CD4-positive, alpha-beta T cell (primary cell): ENCODE measurements around the gene METTL24. TPM values are rescaled to one million over a fixed set of nuclear protein-coding genes. Genes with fewer than 3 reads are reported as not detected.

Experiments used
- ATAC-seq: fragments of 200-7000 bp; cut with Tn5 transposase; one replicate; pipeline ENCODE4 v1.10.0; 2022; ENCODE audit warnings: mild to moderate bottlenecking; ENCODE audit not compliant: poor library complexity
- CTCF ChIA-PET: fragments of 350-600 bp; sonication (Branson Sonifier 250); formaldehyde crosslinking; loops from one replicate; lab custom pipeline; 2021; ENCODE audit warnings: antibody characterized with exemption, inconsistent platforms; lab: Charles Lee
- POLR2A ChIA-PET: fragments of 350-600 bp; sonication (Branson Sonifier 250); formaldehyde crosslinking; loops from one replicate; lab custom pipeline; 2021; ENCODE audit warnings: antibody characterized with exemption, inconsistent platforms; lab: Charles Lee
- DNase-seq, 14 experiments: peaks; one replicate each; pipeline ENCODE4 v3.0.0-alpha.2; 2013 to 2020; ENCODE audit warnings: mixed read lengths in 2 of 14
- H3K27ac ChIP-seq, 2 donors: one replicate each; pipeline versions ENCODE4 v1.5.1 to v1.7.0; 2013; ENCODE audit warnings: low read length in 2 of 2, low read depth in 1 of 2, mild to moderate bottlenecking in 1 of 2
- H3K27me3 ChIP-seq, 2 experiments: 1 replicate in 1 of 2; 2 replicates in 1 of 2; pipeline versions ENCODE4 v1.6.1 to v1.7.0; 2013; ENCODE audit warnings: low read length in 2 of 2, control low read depth in 1 of 2, mild to moderate bottlenecking in 1 of 2, moderate library complexity in 1 of 2; ENCODE audit not compliant: insufficient read depth in 2 of 2, control insufficient read depth in 1 of 2
- H3K36me3 ChIP-seq: one replicate; pipeline ENCODE4 v1.6.1; 2013; ENCODE audit warnings: low read length, control low read depth; ENCODE audit not compliant: insufficient read depth
- H3K4me1 ChIP-seq: one replicate; pipeline ENCODE4 v1.6.1; 2013; ENCODE audit warnings: low read length, control low read depth; ENCODE audit not compliant: insufficient read depth
- H3K4me3 ChIP-seq: one replicate; pipeline ENCODE4 v1.5.1; 2013; ENCODE audit warnings: mild to moderate bottlenecking, low read length, moderate library complexity
- H3K9me3 ChIP-seq, 2 experiments: 1 replicate in 1 of 2; 2 replicates in 1 of 2; pipeline versions ENCODE4 v1.6.1 to v1.7.0; 2013; ENCODE audit warnings: low read length in 2 of 2, mild to moderate bottlenecking in 2 of 2, control low read depth in 1 of 2, moderate library complexity in 1 of 2; ENCODE audit not compliant: control insufficient read depth in 1 of 2, insufficient read depth in 1 of 2
- H3K27ac Mint-ChIP-seq: one replicate; pipeline ENCODE4 v1.8.0; 2020; ENCODE audit warnings: mixed read lengths
- H3K27me3 Mint-ChIP-seq: one replicate; pipeline ENCODE4 v1.8.0; 2021; ENCODE audit warnings: mixed read lengths
- H3K36me3 Mint-ChIP-seq: one replicate; pipeline ENCODE4 v1.8.0; 2021; ENCODE audit warnings: low read depth, mixed read lengths
- H3K4me1 Mint-ChIP-seq: one replicate; pipeline ENCODE4 v1.8.0; 2021; ENCODE audit warnings: low read depth, mixed read lengths
- H3K4me3 Mint-ChIP-seq: one replicate; pipeline ENCODE4 v1.8.0; 2020; ENCODE audit warnings: mild to moderate bottlenecking, mixed read lengths
- H3K9me3 Mint-ChIP-seq: one replicate; pipeline ENCODE4 v1.8.0; 2020; ENCODE audit warnings: mixed read lengths
- CTCF ChIP-seq: fragments of 200-600 bp; IDR thresholded peaks from one replicate; pipeline ENCODE4 v1.8.0; 2022; ENCODE audit warnings: antibody characterized with exemption, mild to moderate bottlenecking
- intact Hi-C, 2 experiments: fragments of 100-400 bp; cut with DNase I in 1 of 2; cut with micrococcal nuclease in 1 of 2; formaldehyde crosslinking; loops; one replicate each; pipeline versions ENCODE4 v1.15.1 to v1.9.0; 2023 to 2025; cut with DNase I, micrococcal nuclease
- total RNA-seq, 174 experiments: library from RNA in 2 of 174; stranded (reverse) in 2 of 174; gene quantifications; one replicate each; pipeline ENCODE4 v1.2.3 and lab custom pipeline; 2021 to 2026

The METTL24 gene
- total RNA-seq, 2 experiments from 2014 or later: not detected

- Mint-ChIP-seq H3K9me3 (no peaks in the 10 kb centered on the region), H3K36me3 (no peaks in the 10 kb centered on the region), H3K27me3 (peaks cover 4% of the 10 kb centered on the region), H3K4me3 (no peak overlapping the region), H3K27ac (no peak overlapping the region), H3K4me1 (no peaks in the 10 kb centered on the region)
- H3K27ac ChIP-seq: no peak overlapping the region
- no peak overlapping the region for H3K4me3 ChIP-seq
- no peaks in the 10 kb centered on the region for H3K9me3 ChIP-seq
- DNase-seq (no peak), ATAC-seq (no peak)
- no peak for TF ChIP-seq CTCF
- no peaks in the 10 kb centered on the region for H3K36me3 ChIP-seq
- no peaks in the 10 kb centered on the region for H3K4me1 ChIP-seq
- POLR2A ChIA-PET: interaction anchor here (0.6 kb wide), 1 partner anchor 18 kb away, joined by 3 read pairs; no protein-coding TSS in a partner anchor
- intact Hi-C loops: no loop called here
- peaks cover 0 to 5% of the 10 kb centered on the region in 2 experiments for H3K27me3 ChIP-seq
- CTCF ChIA-PET: interaction anchor here (0.6 kb wide), 1 partner anchor 753 kb away, joined by 3 read pairs; no protein-coding TSS in a partner anchor
Observed at GRCh38 chr6:110329714-110330436, 28.3 kb downstream of the METTL24 start.

- no peaks in the 10 kb centered on the region for H3K9me3 Mint-ChIP-seq
- H3K4me1 ChIP-seq: no peaks in the 10 kb centered on the region
- H3K36me3 ChIP-seq: no peaks in the 10 kb centered on the region
- ATAC-seq (no peak), DNase-seq (no peak)
- H3K36me3 Mint-ChIP-seq: no peaks in the 10 kb centered on the region
- H3K9me3 ChIP-seq: no peaks in the 10 kb centered on the region
- peaks cover 0 to 5% of the 10 kb centered on the region in 2 experiments for H3K27me3 ChIP-seq
- H3K4me3 ChIP-seq: no peak overlapping the region
- H3K27ac ChIP-seq: no peak overlapping the region
- ChIA-PET CTCF (interaction anchor here (0.6 to 1.2 kb wide), 2 partner anchors 9 to 753 kb away, joined by 3 read pairs; no protein-coding TSS in a partner anchor), POLR2A (no interaction called here)
- no peak for TF ChIP-seq CTCF
- no peak overlapping the region for H3K27ac Mint-ChIP-seq
- H3K4me3 Mint-ChIP-seq: no peak overlapping the region
- intact Hi-C loops: no loop called here
- no peaks in the 10 kb centered on the region for H3K4me1 Mint-ChIP-seq
- H3K27me3 Mint-ChIP-seq: peaks cover 4% of the 10 kb centered on the region
Observed at GRCh38 chr6:110329348-110329713, 28.8 kb downstream of the METTL24 start.

- H3K27ac ChIP-seq: no peak overlapping the region
- Mint-ChIP-seq H3K9me3 (no peaks in the 10 kb centered on the region), H3K36me3 (no peaks in the 10 kb centered on the region), H3K27me3 (peaks cover 4% of the 10 kb centered on the region), H3K27ac (no peak overlapping the region), H3K4me3 (no peak overlapping the region), H3K4me1 (no peaks in the 10 kb centered on the region)
- H3K36me3 ChIP-seq: no peaks in the 10 kb centered on the region
- no peaks in the 10 kb centered on the region for H3K9me3 ChIP-seq
- H3K27me3 ChIP-seq: peaks cover 0 to 5% of the 10 kb centered on the region in 2 experiments
- ChIA-PET CTCF (interaction anchor here (1.2 kb wide), 1 partner anchor 10 kb away, joined by 3 read pairs; no protein-coding TSS in a partner anchor), POLR2A (no interaction called here)
- no peaks in the 10 kb centered on the region for H3K4me1 ChIP-seq
- DNase-seq (no peak), ATAC-seq (no peak)
- intact Hi-C loops: no loop called here
- TF ChIP-seq CTCF: no peak
- no peak overlapping the region for H3K4me3 ChIP-seq
Observed at GRCh38 chr6:110328259-110328658, 29.9 kb downstream of the METTL24 start.
